GM08714 (cell line): Measurements from ENCODE around the gene TBC1D17.

Experiments
- H3K4me3 ChIP-seq: fragments of 200-500 bp; sonication (Bioruptor generic); 2 replicates; pipeline ENCODE4 v1.5.1; 2014; ENCODE audit warnings: mild to moderate bottlenecking, low read length, inconsistent platforms
- ZNF274 ChIP-seq: IDR thresholded peaks from 2 replicates; pipeline ENCODE4 v1.6.1; 2012; ENCODE audit warnings: mild to moderate bottlenecking, low read depth, low read length

The TBC1D17 gene

DNA sequence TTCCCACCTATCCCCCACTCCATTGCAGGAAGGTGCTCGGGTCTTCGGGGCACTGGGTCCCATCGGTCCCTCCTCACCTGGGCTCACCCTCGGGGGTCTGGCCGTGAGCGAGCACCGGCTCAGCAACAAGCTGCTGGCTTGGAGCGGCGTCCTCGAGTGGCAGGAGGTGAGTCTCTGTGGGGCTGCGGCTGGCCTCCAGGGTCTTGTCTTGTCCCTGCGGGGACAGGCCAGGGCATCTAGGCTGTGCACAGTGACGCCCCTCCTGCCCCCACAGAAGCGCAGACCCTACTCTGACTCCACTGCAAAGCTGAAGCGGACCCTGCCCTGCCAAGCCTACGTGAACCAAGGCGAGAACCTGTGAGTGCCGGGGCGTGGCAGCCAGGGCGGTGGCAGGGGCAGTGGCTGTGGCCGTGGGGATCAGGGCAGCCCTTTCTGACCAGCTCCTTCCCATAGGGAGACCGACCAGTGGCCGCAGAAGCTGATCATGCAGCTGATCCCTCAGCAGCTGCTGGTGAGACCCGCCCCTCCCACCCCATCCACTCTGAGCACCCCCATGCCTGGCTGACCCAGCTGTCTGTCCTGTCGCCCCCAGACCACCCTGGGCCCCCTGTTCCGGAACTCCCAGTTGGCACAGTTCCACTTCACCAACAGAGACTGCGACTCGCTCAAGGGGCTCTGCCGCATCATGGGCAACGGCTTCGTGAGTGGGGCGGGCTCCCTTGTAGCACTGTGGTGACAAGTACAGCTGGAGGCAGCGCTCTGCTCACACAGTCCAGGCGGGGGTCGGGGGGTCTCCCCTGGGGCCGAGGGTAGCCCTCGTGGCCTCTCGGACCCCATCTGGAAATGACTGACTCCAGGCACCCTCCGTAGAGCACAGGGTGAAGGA lies 22.9 kb upstream of the TBC1D17 start:
- TF ChIP-seq ZNF274 = no peak
- no peak overlapping the region for H3K4me3 ChIP-seq

DNA sequence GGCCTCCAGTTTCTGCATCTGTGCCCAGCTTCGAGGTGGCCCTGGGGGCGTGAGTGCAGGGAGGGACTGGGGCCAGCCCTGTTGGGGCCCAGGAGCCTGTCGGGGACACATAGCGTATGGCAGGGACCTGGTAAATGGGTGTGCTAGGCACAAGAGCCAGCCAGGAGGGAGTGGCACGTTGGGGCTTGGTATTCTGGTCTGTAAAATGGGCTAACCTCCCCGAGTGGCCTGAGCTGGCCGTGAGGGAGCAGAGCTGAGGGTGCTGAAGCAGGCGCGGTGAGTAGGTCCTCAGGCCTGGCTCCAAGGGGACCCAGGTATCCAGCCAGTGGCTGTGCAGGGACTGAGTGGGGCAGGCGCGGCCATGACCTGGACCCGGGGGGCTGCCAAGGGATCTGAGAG lies 22.2 kb upstream of the TBC1D17 start:
- no peak for TF ChIP-seq ZNF274

DNA sequence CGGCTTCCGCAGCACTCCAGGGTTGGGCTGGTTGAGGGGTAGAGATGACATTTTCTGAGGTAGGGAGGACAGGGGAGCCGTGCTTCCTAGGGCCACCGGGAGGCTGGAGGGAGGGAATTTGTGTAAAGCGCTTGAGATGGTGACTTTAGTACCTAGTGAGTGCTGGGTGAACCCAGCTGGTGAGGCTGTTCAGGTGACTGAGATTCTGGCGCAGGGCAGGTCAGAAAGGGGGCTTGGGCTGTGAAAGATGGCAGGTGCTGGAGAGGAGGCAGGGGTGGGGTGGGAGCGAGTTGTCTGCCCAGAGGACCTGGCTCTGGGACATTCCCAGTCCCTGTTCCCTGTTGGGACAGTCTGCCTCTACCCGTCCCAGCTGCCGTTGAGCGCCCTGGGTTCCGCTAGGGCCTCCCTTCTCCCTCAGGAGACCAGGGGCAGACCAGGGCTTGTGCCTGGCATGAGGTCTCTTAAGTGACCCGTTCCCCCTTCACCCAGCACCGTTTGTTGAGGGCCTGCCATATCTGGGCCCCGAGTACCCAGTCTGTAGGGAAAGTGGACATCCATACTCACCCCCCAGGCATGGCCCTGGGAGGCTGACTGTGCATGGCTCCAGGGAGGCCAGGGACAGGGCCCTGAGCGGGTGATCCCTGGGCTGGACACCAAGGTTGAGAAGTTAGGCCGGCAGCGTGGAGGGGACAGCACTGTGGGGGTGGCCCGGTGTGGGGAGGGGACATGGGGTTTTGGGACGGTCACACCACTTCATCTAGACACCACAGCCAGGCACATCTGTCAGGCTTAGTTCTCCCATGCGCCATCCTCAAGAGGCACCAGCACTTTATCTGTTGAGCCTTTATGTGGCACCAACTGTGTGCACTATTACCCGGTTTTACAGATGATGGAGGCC lies 21.6 kb upstream of the TBC1D17 start:
- TF ChIP-seq ZNF274 = no peak
- H3K4me3 ChIP-seq = no peak overlapping the region

More for the DNA sequence above, 22.2 kb upstream of the TBC1D17 start:
- H3K4me3 ChIP-seq = no peak overlapping the region

DNA sequence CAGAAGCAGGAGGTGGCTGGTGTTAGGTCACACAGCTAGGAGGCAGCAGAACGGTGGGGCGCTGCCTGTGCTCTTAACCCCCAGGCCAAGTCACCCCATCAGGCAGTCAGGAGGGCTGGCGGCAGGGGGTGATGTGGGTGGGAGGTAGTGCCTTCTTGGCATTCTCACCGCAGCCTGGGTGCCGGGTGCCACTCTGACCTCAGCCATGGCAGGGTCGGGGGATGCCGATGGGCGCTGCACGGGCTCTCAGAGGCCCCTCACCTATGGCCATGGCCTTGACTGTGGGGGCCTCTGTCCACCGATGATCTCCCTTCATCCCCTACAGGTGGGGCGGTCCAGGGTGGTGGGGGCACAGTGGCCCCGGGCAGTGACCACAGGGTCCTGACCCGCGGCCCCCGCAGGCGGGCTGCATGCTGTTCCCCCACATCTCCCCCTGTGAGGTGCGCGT lies 20.9 kb upstream of the TBC1D17 start:
- no peak for TF ChIP-seq ZNF274
- H3K4me3 ChIP-seq = no peak overlapping the region

DNA sequence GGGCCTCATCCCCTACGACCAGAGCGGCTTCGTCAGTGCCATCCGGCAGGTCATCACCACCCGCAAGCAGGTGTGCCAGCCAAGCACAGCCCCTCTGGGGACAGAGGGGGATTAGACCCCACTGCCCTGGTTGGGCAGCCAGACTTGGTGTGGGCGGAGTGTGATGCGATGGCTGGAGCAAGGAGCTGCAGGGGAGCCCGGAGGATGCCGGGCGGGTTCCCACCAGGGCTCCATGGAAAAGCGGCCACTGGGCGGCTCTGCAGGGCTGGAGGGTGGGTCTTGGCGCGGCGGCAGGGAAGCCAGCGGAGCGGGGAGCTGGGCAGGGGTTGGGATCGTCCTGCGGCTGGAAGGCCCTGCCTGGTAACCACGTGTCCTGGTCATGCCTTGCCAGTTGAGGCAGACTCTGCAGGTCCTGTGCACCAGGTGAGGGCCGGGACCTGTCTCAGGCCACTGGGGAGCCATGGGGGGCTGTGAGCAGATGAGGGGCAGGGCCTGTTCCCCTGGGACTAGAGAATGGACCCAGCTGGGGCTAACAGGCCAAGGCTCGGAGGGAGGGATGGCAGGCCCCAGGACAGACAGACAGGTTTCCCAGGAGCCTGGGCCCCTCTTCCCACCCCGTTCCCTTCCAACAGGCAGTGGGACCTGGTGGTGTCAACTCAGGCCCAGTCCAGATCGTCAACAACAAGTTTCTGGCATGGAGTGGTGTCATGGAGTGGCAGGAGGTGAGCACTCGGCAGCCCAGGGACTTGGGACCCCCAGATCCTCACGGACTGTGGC lies 20.3 kb upstream of the TBC1D17 start:
- TF ChIP-seq ZNF274 = no peak
- no peak overlapping the region for H3K4me3 ChIP-seq

DNA sequence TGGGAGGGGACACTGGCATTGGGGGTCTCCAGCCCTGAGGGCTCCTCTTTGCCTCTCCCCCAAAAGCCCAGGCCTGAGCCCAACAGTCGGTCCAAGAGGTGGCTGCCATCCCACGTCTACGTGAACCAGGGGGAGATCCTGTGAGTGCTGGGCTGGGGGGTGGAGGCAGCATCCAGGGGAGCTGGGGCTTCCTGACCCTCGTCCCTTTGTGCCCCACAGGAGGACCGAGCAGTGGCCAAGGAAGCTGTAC lies 19.7 kb upstream of the TBC1D17 start:
- no peak for TF ChIP-seq ZNF274
- no peak overlapping the region for H3K4me3 ChIP-seq

DNA sequence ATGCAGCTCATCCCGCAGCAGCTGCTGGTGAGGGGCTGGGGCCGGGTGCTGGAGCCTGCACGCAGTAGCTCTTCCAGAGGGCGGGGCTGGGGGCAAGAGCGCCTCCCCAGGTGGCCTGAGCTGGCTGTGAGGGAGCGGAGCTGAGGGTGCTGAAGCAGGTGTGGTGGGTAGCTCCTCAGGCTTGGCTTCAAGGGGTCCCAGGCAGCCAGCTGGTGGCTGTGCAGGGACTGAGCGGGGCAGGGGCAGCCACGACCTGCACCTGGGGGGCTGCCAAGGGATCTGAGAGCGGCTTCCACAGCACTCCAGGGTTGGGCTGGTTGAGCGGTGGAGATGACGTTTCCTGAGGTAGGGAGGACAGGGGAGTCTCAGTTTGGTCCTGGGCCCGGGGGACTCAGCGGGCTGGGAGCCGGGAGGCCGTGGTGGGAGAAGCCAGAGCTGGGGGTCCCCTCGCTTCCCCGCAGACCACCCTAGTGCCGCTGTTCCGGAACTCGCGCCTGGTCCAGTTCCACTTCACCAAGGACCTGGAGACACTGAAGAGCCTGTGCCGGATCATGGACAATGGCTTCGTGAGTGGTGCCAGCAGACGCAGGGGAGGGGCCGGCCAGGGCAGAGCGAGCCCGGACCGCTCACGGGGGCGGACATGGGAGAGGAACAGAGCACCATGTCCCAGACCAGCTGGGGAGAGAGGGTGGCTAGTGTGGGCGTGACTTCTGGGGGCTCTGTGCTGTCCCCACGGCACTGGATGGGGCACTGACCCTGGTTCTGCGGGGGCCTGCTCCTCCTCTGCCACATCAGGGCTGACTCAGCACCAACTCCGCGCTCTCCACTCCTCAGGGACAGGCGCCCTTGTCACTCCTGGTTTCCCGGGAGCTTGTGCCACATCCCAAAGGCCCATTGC lies 19.2 kb upstream of the TBC1D17 start:
- TF ChIP-seq ZNF274 = no peak
- H3K4me3 ChIP-seq = no peak overlapping the region

DNA sequence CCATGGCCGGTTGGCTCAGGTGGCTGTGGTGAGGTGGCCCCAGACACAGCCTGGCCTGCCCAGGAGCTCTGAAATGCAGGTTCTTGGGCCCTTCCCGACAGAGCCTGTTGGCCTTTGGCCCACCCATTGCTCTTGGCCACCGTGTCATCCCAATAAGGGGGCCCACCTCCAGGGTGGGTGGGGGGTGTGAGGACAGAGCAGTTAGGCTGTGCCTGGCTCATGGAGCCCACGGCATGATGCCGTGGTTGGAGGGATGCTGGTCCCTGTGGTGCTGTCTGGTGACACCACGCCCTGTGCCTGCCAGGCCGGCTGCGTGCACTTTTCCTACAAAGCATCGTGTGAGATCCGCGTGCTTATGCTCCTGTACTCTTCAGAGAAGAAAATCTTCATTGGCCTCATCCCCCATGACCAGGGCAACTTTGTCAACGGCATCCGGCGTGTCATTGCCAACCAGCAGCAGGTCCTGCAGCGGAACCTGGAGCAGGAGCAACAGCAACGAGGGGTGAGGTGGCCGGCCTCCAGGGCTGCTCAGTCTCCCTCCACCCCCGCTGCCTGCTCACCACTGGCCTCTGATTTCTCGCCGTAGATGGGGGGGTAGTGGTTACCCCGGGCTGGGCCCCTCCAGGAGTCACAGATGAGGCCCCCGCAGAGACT lies 17.7 kb upstream of the TBC1D17 start:
- H3K4me3 ChIP-seq = no peak overlapping the region
- TF ChIP-seq ZNF274 = no peak

DNA sequence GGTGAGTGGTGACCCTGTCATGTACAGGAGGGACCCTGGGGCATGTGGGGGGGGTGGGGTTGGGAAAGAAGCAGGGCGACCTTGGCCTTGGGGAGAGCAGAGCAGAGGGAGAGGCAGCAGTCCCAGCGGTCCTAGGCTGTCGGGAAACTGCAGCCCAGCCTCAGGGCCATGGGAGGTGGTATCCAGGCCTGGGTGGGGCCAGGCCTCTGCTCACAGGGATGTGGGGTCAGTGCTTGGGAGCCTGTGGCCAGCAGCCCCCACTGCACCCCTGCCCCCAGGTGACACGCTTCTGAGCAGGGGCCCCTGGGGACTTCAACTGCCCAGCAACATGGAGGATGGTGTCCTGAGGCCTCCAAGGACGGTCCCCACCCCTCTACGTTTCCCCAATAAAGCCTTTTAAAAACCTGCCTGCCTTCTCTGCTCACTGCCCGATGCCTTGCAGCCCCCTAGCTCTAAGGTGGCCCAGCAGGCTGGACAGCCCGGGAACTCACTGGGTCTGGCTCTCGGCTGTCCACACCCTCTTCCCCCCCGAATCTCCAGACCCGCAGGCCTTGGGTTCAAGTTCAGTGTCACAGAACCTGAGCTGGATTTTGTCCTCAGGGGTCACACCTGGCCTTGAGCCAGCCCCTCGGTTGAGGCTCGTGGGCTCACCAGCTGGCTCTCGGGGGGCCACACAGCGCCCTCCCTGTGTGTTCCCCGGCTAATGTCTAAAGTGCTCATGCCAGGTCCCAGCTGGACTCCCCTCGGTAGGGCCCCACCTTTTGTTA lies 17.0 kb upstream of the TBC1D17 start:
- no peak for TF ChIP-seq ZNF274
- H3K4me3 ChIP-seq = no peak overlapping the region

DNA sequence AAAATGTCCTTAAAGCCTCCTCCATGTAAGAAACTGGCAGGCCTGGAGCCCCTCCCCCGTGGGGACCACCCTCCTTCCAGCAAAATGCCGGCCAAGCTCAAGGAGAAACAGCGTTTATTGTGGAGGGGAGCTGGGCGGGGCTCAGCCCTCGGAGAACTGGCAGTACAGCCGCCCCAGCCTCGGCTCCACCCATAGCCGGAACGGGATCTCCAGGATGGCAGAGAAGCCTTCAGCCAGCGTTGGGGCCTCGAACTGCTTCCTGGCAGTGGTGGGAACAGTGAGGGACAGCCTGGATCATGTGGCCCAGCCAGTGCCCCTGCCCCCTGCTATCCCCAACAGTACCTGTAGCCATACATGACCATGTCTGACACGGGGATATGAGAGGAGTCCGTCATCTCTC lies 16.4 kb upstream of the TBC1D17 start:
- no peak overlapping the region for H3K4me3 ChIP-seq
- no peak for TF ChIP-seq ZNF274

DNA sequence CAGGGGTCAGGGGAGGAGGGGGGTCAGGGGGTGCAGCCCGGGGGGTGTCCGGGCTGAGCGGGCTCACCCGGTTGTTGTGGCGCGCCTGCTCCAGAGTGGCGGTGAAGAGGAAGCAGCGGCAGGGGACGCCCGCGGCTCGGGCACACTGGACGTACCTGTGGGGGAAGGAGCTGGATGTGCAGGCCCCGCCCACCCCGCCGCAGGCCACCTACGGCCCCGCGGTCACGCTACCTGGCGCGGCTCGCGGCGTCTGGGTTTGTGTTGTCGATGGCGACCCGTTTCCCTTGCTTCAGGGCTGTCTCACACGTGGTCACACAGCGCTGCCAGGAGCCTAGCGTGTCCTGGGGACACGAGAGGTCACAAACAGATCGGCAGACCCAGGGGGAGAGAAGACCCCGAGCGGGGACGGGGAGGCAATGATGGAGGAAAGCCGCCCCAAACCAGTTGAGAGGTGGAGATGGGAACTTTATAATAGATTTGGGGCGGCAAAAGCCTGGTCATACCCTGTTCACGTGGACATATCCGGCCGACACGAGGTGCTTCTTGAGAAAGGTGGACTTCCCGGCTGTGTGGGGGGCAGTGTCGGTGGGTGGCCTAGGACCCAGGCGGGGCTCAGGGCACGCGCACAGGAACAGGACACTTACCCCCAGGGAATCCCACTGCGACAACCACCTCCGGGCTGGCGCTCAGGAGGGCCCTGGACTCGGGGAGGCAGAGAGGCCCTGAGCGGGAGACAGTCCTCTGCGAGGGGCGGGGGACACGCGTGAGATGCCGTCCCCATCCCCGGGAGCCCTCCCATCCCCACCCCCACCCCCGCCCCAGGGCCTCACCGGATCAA lies 15.7 kb upstream of the TBC1D17 start:
- no peak for TF ChIP-seq ZNF274
- no peak overlapping the region for H3K4me3 ChIP-seq
